Measurements from ENCODE around the gene LMOD1.
A peak's percentile ranks its signal among the peaks of the same experiment; 100 is the strongest.
"Not testable (repeated sequence)": the region's sequence is repeated elsewhere in the genome, so short reads cannot be mapped to it uniquely, and the experiment has no call there.

LMOD1 gene

DNA sequence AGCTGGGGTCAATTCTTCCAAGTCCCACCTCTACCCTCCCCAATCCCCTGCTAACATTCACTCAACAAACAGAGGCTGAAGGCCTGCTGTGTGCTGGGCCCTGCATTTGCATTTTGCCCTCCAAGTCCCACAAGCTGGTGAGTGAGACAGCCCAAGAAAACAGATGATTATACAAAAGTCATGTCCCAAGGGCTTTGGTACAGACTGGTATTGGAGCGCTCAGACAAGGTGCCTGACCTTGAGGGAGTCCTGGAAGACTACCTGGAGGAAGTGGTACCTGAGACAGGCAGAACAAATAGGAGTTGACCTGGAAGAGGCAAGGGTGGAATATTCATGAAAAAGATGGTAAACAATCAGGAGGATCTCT, 4.2 kb downstream of the LMOD1 start:
- H3K27me3 ChIP-seq (ENCODE audit: insufficient read depth, low read length): no peaks in the 10 kb centered on the region
- peak overlapping the region; percentile 77 for H2AFZ ChIP-seq (ENCODE audit: insufficient read depth, low read length, poor library complexity)
- no peak overlapping the region for H2BK12ac ChIP-seq (ENCODE audit: low read length)
- no peak overlapping the region for H3K18ac ChIP-seq (ENCODE audit: low read length)
- H2BK120ac ChIP-seq (ENCODE audit: insufficient read depth, low read length, poor library complexity): peak overlapping the region; percentile 4
- H3K9me3 ChIP-seq (ENCODE audit: insufficient read depth, low read depth, low read length): no peaks in the 10 kb centered on the region
- peak overlapping the region; percentile 90 for H4K8ac ChIP-seq (ENCODE audit: low read depth, low read length)
- H3K23ac ChIP-seq (ENCODE audit: low read length): no peak overlapping the region
- H3K36me3 ChIP-seq (ENCODE audit: control insufficient read depth in 1 of 2, insufficient read depth in 2 of 2, low read length in 2 of 2): no peaks in the 10 kb centered on the region
- H3K4me1 ChIP-seq (ENCODE audit: control insufficient read depth in 1 of 2, insufficient read depth in 2 of 2, low read length in 2 of 2): peaks cover 16 to 23% of the 10 kb centered on the region in 2 experiments
- H3K4me2 ChIP-seq (ENCODE audit: low read length): peak overlapping the region; percentile 43
- H2BK5ac ChIP-seq (ENCODE audit: low read depth, low read length, poor library complexity): no peak overlapping the region
- no CpG with 5 or more reads among the region's 1 CpG for WGBS (ENCODE audit: extremely low coverage, insufficient coverage, insufficient read length)
- H3K4me3 ChIP-seq (ENCODE audit: low read depth, low read length): no peak overlapping the region
- H3K79me1 ChIP-seq (ENCODE audit: low read length): peaks cover 13% of the 10 kb centered on the region
- H3K9ac ChIP-seq (ENCODE audit: low read length): peak overlapping the region; percentile 14
- H3K79me2 ChIP-seq (ENCODE audit: control insufficient read depth, insufficient read depth, low read length, poor library complexity): no peaks in the 10 kb centered on the region
- H3K27ac ChIP-seq (ENCODE audit: low read depth, low read length): peak overlapping the region; percentile 80
- H3K4ac ChIP-seq (ENCODE audit: low read depth, low read length): no peak overlapping the region
- peak overlapping the region; percentile 83 for H4K91ac ChIP-seq (ENCODE audit: low read depth, low read length)
- peak overlapping the region; percentile 73 for H3K14ac ChIP-seq (ENCODE audit: low read length)
- H2AK5ac ChIP-seq (ENCODE audit: low read length): peak overlapping the region; percentile 27
- H4K12ac ChIP-seq (ENCODE audit: low read depth, low read length): peak overlapping the region; percentile 63
- DNase-seq: no peak

DNA sequence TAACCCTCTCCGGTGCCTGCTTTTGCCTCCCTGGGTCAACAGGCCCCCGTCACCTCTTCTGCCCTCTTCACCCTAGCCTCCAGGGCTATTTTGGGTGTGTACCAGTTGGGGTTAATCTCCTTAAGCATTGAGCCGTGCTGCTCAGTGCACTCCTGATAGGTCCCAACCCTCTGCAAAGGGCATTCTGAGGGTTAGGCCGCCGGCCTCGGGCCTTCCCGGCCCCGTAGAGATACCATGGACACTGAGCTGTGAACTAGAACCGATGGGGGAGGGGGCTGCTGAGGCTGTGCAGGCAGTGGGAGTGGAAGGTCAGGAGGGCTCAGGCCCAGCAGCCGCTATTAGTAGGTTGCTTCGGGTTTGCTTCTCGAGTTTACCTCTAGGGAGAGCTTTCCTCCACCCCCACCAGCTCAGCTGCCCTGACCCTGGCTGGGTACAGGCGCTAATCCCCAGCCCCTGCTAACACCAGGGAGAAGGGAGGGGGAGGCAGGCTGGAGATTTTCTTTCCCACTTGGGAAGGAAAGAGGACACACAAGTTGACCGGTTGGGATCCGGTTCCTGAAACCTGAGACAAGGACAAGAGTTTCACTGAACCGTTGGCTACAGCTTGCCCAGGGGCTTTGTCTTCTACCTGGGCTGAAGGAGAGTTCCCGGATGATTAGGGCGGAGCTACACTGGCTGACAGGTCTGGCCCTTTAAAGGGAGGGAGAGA, 4.8 kb downstream of the LMOD1 start:
- peak overlapping the region; percentile 73 for H3K14ac ChIP-seq (ENCODE audit: low read length)
- H3K4me2 ChIP-seq (ENCODE audit: low read length): peak overlapping the region; percentile 43
- DNase-seq: no peak
- WGBS (ENCODE audit: extremely low coverage, insufficient coverage, insufficient read length): no CpG with 5 or more reads among the region's 18 CpGs
- no peaks in the 10 kb centered on the region for H3K36me3 ChIP-seq (ENCODE audit: control insufficient read depth in 1 of 2, insufficient read depth in 2 of 2, low read length in 2 of 2)
- peaks cover 16 to 19% of the 10 kb centered on the region in 2 experiments for H3K4me1 ChIP-seq (ENCODE audit: control insufficient read depth in 1 of 2, insufficient read depth in 2 of 2, low read length in 2 of 2)
- peak overlapping the region; percentile 80 for H3K27ac ChIP-seq (ENCODE audit: low read depth, low read length)
- H3K79me1 ChIP-seq (ENCODE audit: low read length): peaks cover 10% of the 10 kb centered on the region
- H4K91ac ChIP-seq (ENCODE audit: low read depth, low read length): peak overlapping the region; percentile 83
- peak overlapping the region; percentile 90 for H4K8ac ChIP-seq (ENCODE audit: low read depth, low read length)
- peak overlapping the region; percentile 76 for H3K18ac ChIP-seq (ENCODE audit: low read length)
- peak overlapping the region; percentile 70 for H2BK120ac ChIP-seq (ENCODE audit: insufficient read depth, low read length, poor library complexity)
- no peak overlapping the region for H3K23ac ChIP-seq (ENCODE audit: low read length)
- H2BK12ac ChIP-seq (ENCODE audit: low read length): peak overlapping the region; percentile 34
- peak overlapping the region; percentile 63 for H4K12ac ChIP-seq (ENCODE audit: low read depth, low read length)
- peak overlapping the region; percentile 77 for H2AFZ ChIP-seq (ENCODE audit: insufficient read depth, low read length, poor library complexity)
- H2AK5ac ChIP-seq (ENCODE audit: low read length): no peak overlapping the region
- no peaks in the 10 kb centered on the region for H3K79me2 ChIP-seq (ENCODE audit: control insufficient read depth, insufficient read depth, low read length, poor library complexity)
- peak overlapping the region; percentile 39 for H3K4ac ChIP-seq (ENCODE audit: low read depth, low read length)
- peak overlapping the region; percentile 65 for H2BK5ac ChIP-seq (ENCODE audit: low read depth, low read length, poor library complexity)
- H3K9me3 ChIP-seq (ENCODE audit: insufficient read depth, low read depth, low read length): no peaks in the 10 kb centered on the region
- H3K4me3 ChIP-seq (ENCODE audit: low read depth, low read length): no peak overlapping the region
- peak overlapping the region; percentile 54 for H3K9ac ChIP-seq (ENCODE audit: low read length)
- H3K27me3 ChIP-seq (ENCODE audit: insufficient read depth, low read length): no peaks in the 10 kb centered on the region

DNA sequence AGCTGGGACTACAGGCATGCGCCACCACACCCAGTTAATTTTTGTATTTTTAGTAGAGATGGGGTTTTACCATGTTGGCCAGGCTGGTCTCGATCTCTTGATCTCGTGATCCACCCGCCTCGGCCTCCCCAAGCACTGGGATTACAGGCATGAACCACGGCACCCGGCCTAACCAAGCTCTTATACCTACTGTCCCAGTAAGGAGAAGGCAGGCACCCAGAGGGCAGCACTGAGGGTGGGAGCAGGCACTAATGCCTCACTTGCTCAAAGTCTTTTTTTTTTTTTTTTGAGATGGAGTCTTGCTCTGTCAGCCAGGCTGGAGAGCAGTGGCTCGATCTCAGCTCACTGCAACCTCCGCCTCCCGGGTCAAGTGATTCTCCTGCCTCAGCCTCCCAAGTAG, 6.0 kb downstream of the LMOD1 start:
- WGBS (ENCODE audit: extremely low coverage, insufficient coverage, insufficient read length): no CpG with 5 or more reads among the region's 10 CpGs
- not testable (repeated sequence) for H3K4me2 ChIP-seq (ENCODE audit: low read length); H3K18ac ChIP-seq (ENCODE audit: low read length); H3K23ac ChIP-seq (ENCODE audit: low read length); H2BK12ac ChIP-seq (ENCODE audit: low read length); H2AFZ ChIP-seq (ENCODE audit: insufficient read depth, low read length, poor library complexity); H3K14ac ChIP-seq (ENCODE audit: low read length); H3K79me1 ChIP-seq (ENCODE audit: low read length); H4K91ac ChIP-seq (ENCODE audit: low read depth, low read length); H3K4ac ChIP-seq (ENCODE audit: low read depth, low read length); DNase-seq; H2BK5ac ChIP-seq (ENCODE audit: low read depth, low read length, poor library complexity); H3K9ac ChIP-seq (ENCODE audit: low read length); H3K27ac ChIP-seq (ENCODE audit: low read depth, low read length); H2AK5ac ChIP-seq (ENCODE audit: low read length); H4K8ac ChIP-seq (ENCODE audit: low read depth, low read length); H4K12ac ChIP-seq (ENCODE audit: low read depth, low read length); H3K79me2 ChIP-seq (ENCODE audit: control insufficient read depth, insufficient read depth, low read length, poor library complexity); H3K4me3 ChIP-seq (ENCODE audit: low read depth, low read length); H3K36me3 ChIP-seq (ENCODE audit: control insufficient read depth in 1 of 2, insufficient read depth in 2 of 2, low read length in 2 of 2); H3K27me3 ChIP-seq (ENCODE audit: insufficient read depth, low read length); H2BK120ac ChIP-seq (ENCODE audit: insufficient read depth, low read length, poor library complexity); H3K9me3 ChIP-seq (ENCODE audit: insufficient read depth, low read depth, low read length)
- H3K4me1 ChIP-seq (ENCODE audit: control insufficient read depth in 1 of 2, insufficient read depth in 2 of 2, low read length in 2 of 2): peaks cover 12 to 14% of the 10 kb centered on the region in 2 experiments

GRCh38 chr1:201939574-201939973, 6.8 kb downstream of the LMOD1 start:
- Histone ChIP-seq H2BK12ac (ENCODE audit: low read length) (no peak overlapping the region), H3K14ac (ENCODE audit: low read length) (no peak overlapping the region), H3K9me3 (ENCODE audit: insufficient read depth, low read depth, low read length) (peaks cover 2% of the 10 kb centered on the region), H3K79me2 (ENCODE audit: control insufficient read depth, insufficient read depth, low read length, poor library complexity) (no peaks in the 10 kb centered on the region), H4K91ac (ENCODE audit: low read depth, low read length) (no peak overlapping the region), H3K79me1 (ENCODE audit: low read length) (peaks cover 9% of the 10 kb centered on the region), H4K8ac (ENCODE audit: low read depth, low read length) (no peak overlapping the region), H3K18ac (ENCODE audit: low read length) (no peak overlapping the region), H3K36me3 (ENCODE audit: control insufficient read depth in 1 of 2, insufficient read depth in 2 of 2, low read length in 2 of 2) (no peaks in the 10 kb centered on the region), H3K23ac (ENCODE audit: low read length) (no peak overlapping the region), H3K4me3 (ENCODE audit: low read depth, low read length) (no peak overlapping the region), H4K12ac (ENCODE audit: low read depth, low read length) (no peak overlapping the region), H3K27me3 (ENCODE audit: insufficient read depth, low read length) (no peaks in the 10 kb centered on the region), H2BK120ac (ENCODE audit: insufficient read depth, low read length, poor library complexity) (no peak overlapping the region), H3K4me1 (ENCODE audit: control insufficient read depth in 1 of 2, insufficient read depth in 2 of 2, low read length in 2 of 2) (peaks cover 12 to 14% of the 10 kb centered on the region in 2 experiments), H2AK5ac (ENCODE audit: low read length) (no peak overlapping the region), H3K9ac (ENCODE audit: low read length) (no peak overlapping the region), H3K27ac (ENCODE audit: low read depth, low read length) (no peak overlapping the region), H2BK5ac (ENCODE audit: low read depth, low read length, poor library complexity) (no peak overlapping the region), H2AFZ (ENCODE audit: insufficient read depth, low read length, poor library complexity) (no peak overlapping the region), H3K4me2 (ENCODE audit: low read length) (no peak overlapping the region), H3K4ac (ENCODE audit: low read depth, low read length) (no peak overlapping the region)
- WGBS (ENCODE audit: extremely low coverage, insufficient coverage, insufficient read length): no CpG with 5 or more reads among the region's 5 CpGs
- DNase-seq: no peak
